Psoas muscle (tissue), 8 donors: ENCODE measurements around the gene NAPG. TPM values are rescaled to one million over a fixed set of nuclear protein-coding genes. Genes with fewer than 3 reads are reported as not detected.

Experiments used
- ATAC-seq, 4 donors: fragments of 200-7000 bp; cut with Tn5 transposase; one replicate each; pipeline ENCODE4 v1.9.1; 2020; ENCODE audit warnings: moderate library complexity in 3 of 4, mild to moderate bottlenecking in 2 of 4
- DNase-seq, 2 donors: peaks; one replicate each; pipeline ENCODE4 v3.0.0-alpha.2; 2020
- H3K27ac ChIP-seq: fragments of 200-600 bp; one replicate; pipeline ENCODE4 v1.8.0; 2022
- H3K27me3 ChIP-seq, 3 donors: fragments of 200-600 bp in 1 of 3; one replicate each; pipeline versions ENCODE4 v1.6.1 to v1.8.0; 2013 to 2022; ENCODE audit warnings: low read length in 2 of 3, mild to moderate bottlenecking in 2 of 3, moderate library complexity in 1 of 3; ENCODE audit not compliant: insufficient read depth in 3 of 3
- H3K36me3 ChIP-seq, 2 donors: fragments of 200-600 bp in 1 of 2; one replicate each; pipeline versions ENCODE4 v1.6.1 to v1.8.0; 2013 to 2022; ENCODE audit warnings: low read depth in 1 of 2, mild to moderate bottlenecking in 1 of 2, moderate library complexity in 1 of 2; ENCODE audit not compliant: insufficient read depth in 1 of 2
- H3K4me1 ChIP-seq: fragments of 200-600 bp; one replicate; pipeline ENCODE4 v1.8.0; 2022
- H3K4me3 ChIP-seq: fragments of 200-600 bp; one replicate; pipeline ENCODE4 v1.8.0; 2022; ENCODE audit warnings: mild to moderate bottlenecking
- H3K9me3 ChIP-seq: fragments of 200-600 bp; one replicate; pipeline ENCODE4 v1.8.0; 2022
- WGBS, 3 donors: extraction: QIAGEN DNeasy Blood & Tissue Kit; methylation state at CpG; one replicate each; pipeline versions ENCODE4 v1.1.6 to v1.1.7; 2013; 5-methylcytosine and 5-hydroxymethylcytosine counted together
- intact Hi-C, 2 donors: fragments of 100-400 bp; cut with DNase I; formaldehyde crosslinking; loops; one replicate each; pipeline versions ENCODE4 v1.11.0 to v1.14.2; 2022
- polyA plus RNA-seq, 3 donors: library from polyadenylated mRNA; stranded (reverse); fragments of 200-250 nt; gene quantifications; one replicate each; pipeline ENCODE4 v1.2.3, GENCODE V29; 2013
- total RNA-seq, 4 donors: library from RNA; stranded (reverse); fragmentation: NEBNext Ultra II Directional in 2 of 4; extraction: Animal tissue kit (Norgen Biotek cat#: 25700) in 2 of 4; gene quantifications; one replicate each; pipeline versions ENCODE4 v1.2.1 to v1.2.4, GENCODE V29; 2021 to 2023
- TF ChIP-seq, protein P1 (sequence below): fragments of 200-600 bp; IDR thresholded peaks from one replicate; pipeline ENCODE4 v1.8.0; 2022; ENCODE audit warnings: antibody characterized with exemption
- donor health status: healthy with polysubstance abuse.
- donor health status: DM: no; HTN: no; CAD: no; lungs with moderate emphysema.
- donor health status: Bipolar disorder and iron deficiency.
- donor health status: healthy.
- donor health status: DM: yes; HTN: yes; CAD: no.
- donor health status: DM: no; HTN: no; CAD: no.
- donor health status: DM: no; HTN: no; CAD: no.
- donor health status: DM: yes; HTN: yes; CAD: no.

The NAPG gene
- total and polyA plus RNA-seq, 7 donors = 10.7 to 38.7 (median 22.1) TPM

DNA sequence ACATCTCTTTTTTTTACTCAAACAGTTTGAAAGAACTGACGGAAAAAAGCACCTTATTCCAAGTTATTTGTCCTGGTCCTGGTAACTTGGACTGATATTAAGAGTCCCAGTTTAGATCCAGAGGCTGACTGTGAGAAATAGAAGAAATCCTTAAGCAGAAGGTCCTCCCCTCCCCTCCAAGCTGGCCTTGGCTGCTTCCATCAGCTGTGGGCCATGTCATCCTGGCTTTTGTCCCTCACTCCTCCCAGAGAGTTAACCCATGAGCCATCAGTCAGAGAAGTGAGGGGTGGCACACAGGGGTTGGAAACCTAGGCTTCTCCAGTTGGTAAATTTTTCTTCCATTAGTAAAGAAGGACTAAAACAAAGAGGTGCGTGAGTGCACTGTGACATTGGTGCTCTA is 9.7 kb upstream of the NAPG start:
- DNase-seq (no peak), ATAC-seq (no peak)
- no peak overlapping the region for H3K4me3 ChIP-seq
- H3K9me3 ChIP-seq = no peaks in the 10 kb centered on the region
- peaks cover 0 to 9% (median 0%) of the 10 kb centered on the region in 3 donors for H3K27me3 ChIP-seq
- H3K36me3 ChIP-seq = no peaks in the 10 kb centered on the region
- TF ChIP-seq, protein P1, sequence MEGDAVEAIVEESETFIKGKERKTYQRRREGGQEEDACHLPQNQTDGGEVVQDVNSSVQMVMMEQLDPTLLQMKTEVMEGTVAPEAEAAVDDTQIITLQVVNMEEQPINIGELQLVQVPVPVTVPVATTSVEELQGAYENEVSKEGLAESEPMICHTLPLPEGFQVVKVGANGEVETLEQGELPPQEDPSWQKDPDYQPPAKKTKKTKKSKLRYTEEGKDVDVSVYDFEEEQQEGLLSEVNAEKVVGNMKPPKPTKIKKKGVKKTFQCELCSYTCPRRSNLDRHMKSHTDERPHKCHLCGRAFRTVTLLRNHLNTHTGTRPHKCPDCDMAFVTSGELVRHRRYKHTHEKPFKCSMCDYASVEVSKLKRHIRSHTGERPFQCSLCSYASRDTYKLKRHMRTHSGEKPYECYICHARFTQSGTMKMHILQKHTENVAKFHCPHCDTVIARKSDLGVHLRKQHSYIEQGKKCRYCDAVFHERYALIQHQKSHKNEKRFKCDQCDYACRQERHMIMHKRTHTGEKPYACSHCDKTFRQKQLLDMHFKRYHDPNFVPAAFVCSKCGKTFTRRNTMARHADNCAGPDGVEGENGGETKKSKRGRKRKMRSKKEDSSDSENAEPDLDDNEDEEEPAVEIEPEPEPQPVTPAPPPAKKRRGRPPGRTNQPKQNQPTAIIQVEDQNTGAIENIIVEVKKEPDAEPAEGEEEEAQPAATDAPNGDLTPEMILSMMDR = no peak
- H3K27ac ChIP-seq = no peak overlapping the region
- intact Hi-C loops = loop anchor here in 1 of 2 donors (2.0 kb wide), 1 partner anchor 63 kb away; no protein-coding TSS in a partner anchor
- no peaks in the 10 kb centered on the region for H3K4me1 ChIP-seq
- 60 to 81% (median 64%) methylated on average over 2 of the region's 2 CpGs for WGBS, 3 donors

DNA sequence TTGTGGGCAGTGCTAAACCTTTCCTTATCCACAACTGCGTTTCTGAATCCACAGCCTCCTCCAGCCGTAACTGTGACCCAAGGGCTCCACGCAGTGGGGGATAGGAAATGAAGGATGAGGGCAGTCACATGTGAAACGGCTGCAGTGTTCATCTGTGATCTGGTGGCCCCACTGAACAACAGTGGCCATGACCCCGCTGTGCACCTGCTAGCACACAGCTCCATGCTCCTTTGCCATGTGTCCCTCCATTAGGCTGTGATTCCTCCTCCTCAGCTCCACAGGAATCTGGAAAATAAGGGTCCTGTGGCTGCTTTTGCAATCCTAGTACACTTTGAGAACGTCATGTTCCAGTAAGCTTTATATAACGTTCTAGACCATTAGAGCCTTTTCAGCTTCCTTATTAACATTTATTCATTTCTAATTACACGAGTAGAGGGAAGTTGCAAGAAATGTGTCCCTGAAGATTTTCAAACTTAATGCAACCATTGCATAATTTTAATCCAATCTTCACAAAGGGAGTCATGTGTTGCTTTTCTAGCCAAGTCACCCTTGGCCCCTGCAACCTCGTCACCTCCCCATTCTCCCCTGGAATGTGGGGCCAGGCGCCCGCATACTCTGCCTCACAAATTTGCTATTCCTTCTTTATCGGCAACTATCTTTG is 7.1 kb upstream of the NAPG start:
- DNase-seq = peak; percentile 28 to 74
- TF ChIP-seq, protein P1 = peak; percentile 17
- no peak overlapping the region for H3K27ac ChIP-seq

DNA sequence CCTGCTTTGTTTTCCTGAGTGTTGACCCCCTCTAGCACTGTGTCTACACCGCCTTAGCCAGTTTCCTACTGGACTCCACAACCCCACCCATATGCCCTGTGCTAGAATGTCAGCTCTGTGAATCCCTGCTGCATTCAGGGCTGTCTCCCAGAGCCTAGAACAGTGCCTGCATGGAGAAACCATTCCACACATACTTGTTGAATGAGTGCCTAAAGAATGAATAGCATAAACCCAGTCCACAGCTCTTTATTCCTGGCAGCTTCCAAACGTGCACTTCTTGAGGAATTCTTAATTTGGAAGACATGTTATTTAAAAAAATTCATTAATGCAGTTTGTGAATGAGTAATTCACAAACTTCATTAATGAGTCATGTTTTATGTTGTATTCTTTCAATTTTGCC is 6.5 kb upstream of the NAPG start:
- no peak overlapping the region for H3K27ac ChIP-seq
- H3K4me1 ChIP-seq = no peaks in the 10 kb centered on the region
- H3K9me3 ChIP-seq = no peaks in the 10 kb centered on the region
- no peaks in the 10 kb centered on the region for H3K36me3 ChIP-seq
- DNase-seq (no peak), ATAC-seq (peak in 2 of 4 donors; percentile 20 to 23)
- H3K4me3 ChIP-seq = no peak overlapping the region
- H3K27me3 ChIP-seq = no peaks in the 10 kb centered on the region
- TF ChIP-seq, protein P1 = no peak
- intact Hi-C loops = loop anchor here in 1 of 2 donors (2.0 kb wide), 1 partner anchor 513 kb away; no protein-coding TSS in a partner anchor
- 60 to 68% (median 65%) methylated on average over 2 of the region's 2 CpGs for WGBS, 3 donors

More for the DNA sequence above, 7.1 kb upstream of the NAPG start:
- H3K27me3 ChIP-seq = no peaks in the 10 kb centered on the region
- ATAC-seq = peak; percentile 45 to 68 (median 56)
- no peaks in the 10 kb centered on the region for H3K9me3 ChIP-seq
- intact Hi-C loops = loop anchor here in 1 of 2 donors (2.0 kb wide), 1 partner anchor 512 kb away; no protein-coding TSS in a partner anchor
- no peaks in the 10 kb centered on the region for H3K36me3 ChIP-seq
- WGBS, 3 donors = 37 to 52% (median 40%) methylated on average over 12 of the region's 12 CpGs
- no peak overlapping the region for H3K4me3 ChIP-seq
- H3K4me1 ChIP-seq = no peaks in the 10 kb centered on the region

DNA sequence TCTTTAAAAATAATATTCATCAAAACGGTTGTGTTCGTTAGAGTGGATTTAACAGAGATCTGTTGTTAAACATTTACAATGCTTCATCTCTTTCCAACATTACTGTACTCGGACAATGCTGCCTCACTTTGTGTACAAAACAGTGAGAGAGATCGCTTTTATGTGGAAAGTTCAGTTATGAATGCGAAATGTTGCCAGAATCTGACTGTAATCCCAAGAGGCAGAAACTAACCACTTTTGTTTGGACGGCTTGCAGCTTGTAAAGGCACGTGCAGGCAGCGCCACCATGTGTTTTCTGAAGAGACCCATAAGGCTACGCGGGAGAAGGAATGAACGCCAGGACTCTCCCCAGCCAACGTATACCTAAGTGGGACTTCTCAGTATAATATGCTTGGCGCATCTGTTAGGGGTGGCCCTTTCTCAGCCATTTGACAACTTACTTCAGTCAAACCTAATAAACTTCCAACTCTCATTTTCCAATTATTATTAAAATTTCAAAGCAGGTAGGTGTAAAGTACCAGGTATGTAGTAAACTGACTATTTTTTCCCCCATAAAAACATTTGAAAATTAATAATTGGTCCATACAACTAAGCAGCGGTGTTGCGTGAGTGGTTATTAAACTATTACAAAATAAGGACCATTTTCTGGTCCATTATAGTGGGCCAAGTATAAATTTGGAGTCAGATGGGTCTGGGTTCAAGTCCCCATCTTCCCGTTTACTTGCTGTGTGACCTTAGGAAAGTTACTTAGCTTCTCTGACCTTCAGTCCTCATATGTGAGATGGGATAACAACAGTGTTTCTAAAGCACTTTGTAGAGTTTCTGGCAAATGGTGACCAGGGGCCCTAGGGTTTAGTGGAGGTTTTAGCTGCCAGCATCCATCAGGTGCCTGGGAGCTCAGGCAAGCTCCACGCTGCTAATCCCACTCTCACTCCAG is 5.6 kb upstream of the NAPG start:
- Histone ChIP-seq H3K4me1 (no peaks in the 10 kb centered on the region), H3K9me3 (no peaks in the 10 kb centered on the region), H3K36me3 (no peaks in the 10 kb centered on the region), H3K27me3 (no peaks in the 10 kb centered on the region), H3K27ac (no peak overlapping the region), H3K4me3 (no peak overlapping the region)
- WGBS, 3 donors = 20 to 23% (median 21%) methylated on average over 17 of the region's 17 CpGs
- peak; percentile 82 to 94 (median 85) for ATAC-seq
- intact Hi-C loops = loop anchor here (1.0 to 10.0 kb wide), 5 partner anchors 513 to 715 kb away; no protein-coding TSS in a partner anchor
- TF ChIP-seq, protein P1 = peak; percentile 79
- peak; percentile 77 to 87 for DNase-seq
